Stomach smooth muscle (tissue), 2 donors: ENCODE results near the gene NES.

ENCODE experiments used
- H3K27ac ChIP-seq: one replicate; pipeline ENCODE4 v1.7.0; 2013; ENCODE audit warnings: mild to moderate bottlenecking, low read length, inconsistent platforms
- H3K27me3 ChIP-seq, 2 donors: one replicate each; pipeline ENCODE4 v1.7.0; 2013; ENCODE audit warnings: low read length in 2 of 2; ENCODE audit not compliant: insufficient read depth in 2 of 2, control insufficient read depth in 1 of 2
- H3K36me3 ChIP-seq, 2 donors: one replicate each; pipeline ENCODE4 v1.7.0; 2013; ENCODE audit warnings: low read length in 2 of 2; ENCODE audit not compliant: control insufficient read depth in 2 of 2, insufficient read depth in 2 of 2
- H3K4me1 ChIP-seq: one replicate; pipeline ENCODE4 v1.7.0; 2013; ENCODE audit warnings: low read length; ENCODE audit not compliant: control insufficient read depth, insufficient read depth
- H3K4me3 ChIP-seq, 2 donors: one replicate each; pipeline ENCODE4 v1.7.0; 2013; ENCODE audit warnings: low read length in 2 of 2
- H3K9ac ChIP-seq, 2 donors: one replicate each; pipeline ENCODE4 v1.7.0; 2013; ENCODE audit warnings: low read length in 2 of 2, mild to moderate bottlenecking in 1 of 2
- H3K9me3 ChIP-seq, 2 donors: one replicate each; pipeline ENCODE4 v1.7.0; 2013; ENCODE audit warnings: low read length in 2 of 2; ENCODE audit not compliant: control insufficient read depth in 2 of 2
- donor health status: healthy.
- donor health status: Pancreatic carcinoma.

Gene NES

DNA sequence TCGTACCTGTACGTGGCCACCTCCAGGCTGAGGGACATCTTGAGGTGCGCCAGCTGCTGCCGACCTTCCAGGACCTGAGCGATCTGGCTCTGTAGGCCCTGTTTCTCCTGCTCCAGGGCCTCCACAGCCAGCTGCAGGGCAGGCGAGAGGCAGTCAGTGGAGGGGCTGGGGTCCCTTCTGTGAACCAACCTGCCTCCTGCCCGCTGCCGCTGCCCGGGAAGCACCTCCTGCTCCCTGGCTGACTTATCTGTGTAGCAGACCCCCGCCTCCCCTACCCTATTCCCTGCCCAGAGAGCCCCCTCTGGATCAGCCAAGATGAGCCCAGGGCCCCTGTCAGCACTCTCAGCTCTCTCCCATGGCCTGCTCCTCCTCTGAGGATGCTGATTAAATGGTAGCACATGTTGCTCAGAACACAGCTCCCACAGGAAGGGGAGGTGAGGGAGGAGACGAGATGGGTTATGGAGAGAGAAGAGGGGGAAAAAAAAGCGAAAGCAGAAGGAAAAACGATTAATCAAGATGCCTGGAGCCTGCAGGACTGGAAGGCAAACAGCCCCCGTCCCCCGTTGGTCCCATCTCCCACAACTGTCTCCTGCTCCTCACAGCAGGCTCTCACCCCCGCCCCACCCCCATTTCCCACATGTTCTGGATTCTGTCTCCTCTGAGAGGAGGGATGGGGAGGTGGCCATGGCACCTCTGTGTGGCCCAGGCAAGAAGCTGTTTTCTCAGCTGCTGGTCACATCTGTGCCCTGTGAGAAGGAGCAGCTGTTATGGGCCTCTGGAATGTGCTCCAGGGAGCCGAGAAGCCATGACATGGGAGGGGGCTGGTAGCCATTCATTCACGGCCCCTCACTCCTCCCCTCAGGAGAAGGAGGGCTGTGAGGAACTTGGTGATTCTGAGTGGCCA, 1.7 kb downstream of the NES start:
- no peaks in the 10 kb centered on the region for H3K9me3 ChIP-seq
- H3K27me3 ChIP-seq: peaks cover 25 to 39% of the 10 kb centered on the region in 2 donors
- H3K4me3 ChIP-seq: peak overlapping the region; percentile 52 to 71
- H3K27ac ChIP-seq: peak overlapping the region; percentile 31
- H3K4me1 ChIP-seq: peaks cover 40% of the 10 kb centered on the region
- peak overlapping the region in 1 of 2 donors; percentile 43 for H3K9ac ChIP-seq
- H3K36me3 ChIP-seq: no peaks in the 10 kb centered on the region

DNA sequence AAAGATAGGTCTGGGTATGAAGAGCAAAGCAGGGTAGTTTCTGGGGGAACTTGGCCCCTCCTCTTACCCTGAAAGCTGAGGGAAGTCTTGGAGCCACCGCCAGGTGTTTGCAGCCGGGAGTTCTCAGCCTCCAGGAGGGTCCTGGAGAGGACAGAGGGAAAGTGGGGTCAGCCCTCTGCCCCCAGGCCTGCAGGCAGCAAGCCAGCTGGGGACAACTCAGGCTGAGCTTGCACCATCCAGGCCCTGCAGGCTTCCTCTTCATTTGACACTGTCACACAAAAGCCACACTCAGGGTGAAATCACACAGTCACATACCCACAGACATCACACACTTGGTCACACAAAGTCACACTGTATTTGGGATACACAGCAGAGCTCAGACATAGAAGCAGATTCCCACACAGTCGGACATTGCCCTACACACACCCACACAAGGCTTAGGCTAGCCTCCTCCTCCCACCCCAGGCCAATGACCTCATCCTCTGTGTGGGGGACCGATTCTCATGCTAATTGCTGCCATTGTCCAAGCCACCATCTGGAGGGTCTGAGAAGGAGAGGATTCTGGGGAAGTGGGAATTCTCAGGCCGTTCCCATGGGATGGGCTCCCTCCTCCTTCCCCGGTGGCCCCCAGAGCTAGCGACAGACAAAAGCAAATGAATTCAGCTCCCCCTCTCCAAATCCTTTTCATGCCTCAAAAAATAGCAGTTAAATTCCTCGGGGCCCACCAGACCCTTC, 3.7 kb downstream of the NES start:
- Histone ChIP-seq H3K36me3 (no peaks in the 10 kb centered on the region), H3K9me3 (no peaks in the 10 kb centered on the region), H3K9ac (no peak overlapping the region), H3K4me1 (peaks cover 48% of the 10 kb centered on the region), H3K4me3 (no peak overlapping the region), H3K27me3 (peaks cover 17 to 29% of the 10 kb centered on the region in 2 donors), H3K27ac (no peak overlapping the region)

DNA sequence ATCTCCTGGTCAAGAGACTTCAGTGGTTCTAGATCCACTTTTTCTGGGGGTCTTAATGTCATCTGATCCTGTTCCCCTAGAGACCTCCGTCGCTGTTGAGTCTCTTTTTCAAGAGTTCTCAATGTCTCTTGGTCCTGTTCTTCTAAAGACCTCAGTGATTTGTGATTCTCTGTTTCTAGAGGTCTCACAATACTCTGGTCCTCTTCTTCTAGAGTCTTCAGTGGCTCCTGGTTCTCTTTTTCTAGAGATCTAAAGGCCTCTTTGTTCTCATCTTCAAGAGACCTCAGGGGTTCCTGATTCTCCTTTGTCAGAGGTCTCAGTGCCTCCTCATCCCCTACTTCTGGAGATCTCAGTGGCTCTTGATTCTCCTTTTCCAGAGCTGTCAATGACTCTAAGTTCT, 5.4 kb downstream of the NES start:
- H3K4me1 ChIP-seq: peaks cover 46% of the 10 kb centered on the region
- no peak overlapping the region for H3K4me3 ChIP-seq
- H3K36me3 ChIP-seq: no peaks in the 10 kb centered on the region
- no peaks in the 10 kb centered on the region for H3K9me3 ChIP-seq
- H3K9ac ChIP-seq: no peak overlapping the region
- peaks cover 8 to 16% of the 10 kb centered on the region in 2 donors for H3K27me3 ChIP-seq
- H3K27ac ChIP-seq: no peak overlapping the region

DNA sequence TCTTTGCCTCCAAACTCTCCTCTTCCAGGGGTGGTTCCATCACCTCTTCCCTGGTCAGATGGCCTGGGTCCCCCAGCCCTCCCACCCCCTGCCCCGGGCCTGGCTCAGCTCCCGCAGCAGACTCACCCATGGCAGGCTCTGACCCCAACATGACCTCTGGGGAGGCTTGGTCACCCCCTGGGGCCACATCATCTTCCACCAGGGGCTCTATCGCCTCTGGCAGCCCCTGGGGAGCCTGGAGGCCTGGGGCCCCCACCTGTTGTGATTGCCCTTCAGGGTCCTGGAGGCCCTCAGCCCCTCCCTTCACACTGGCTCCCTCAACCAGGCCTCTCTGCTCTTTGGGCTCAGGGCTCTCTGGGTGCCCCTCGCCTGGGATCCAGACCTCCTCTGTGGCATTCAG, 6.4 kb downstream of the NES start:
- Histone ChIP-seq H3K4me3 (no peak overlapping the region), H3K36me3 (no peaks in the 10 kb centered on the region), H3K4me1 (peaks cover 39% of the 10 kb centered on the region), H3K27me3 (peaks cover 3 to 5% of the 10 kb centered on the region in 2 donors), H3K9ac (no peak overlapping the region), H3K27ac (no peak overlapping the region), H3K9me3 (no peaks in the 10 kb centered on the region)

DNA sequence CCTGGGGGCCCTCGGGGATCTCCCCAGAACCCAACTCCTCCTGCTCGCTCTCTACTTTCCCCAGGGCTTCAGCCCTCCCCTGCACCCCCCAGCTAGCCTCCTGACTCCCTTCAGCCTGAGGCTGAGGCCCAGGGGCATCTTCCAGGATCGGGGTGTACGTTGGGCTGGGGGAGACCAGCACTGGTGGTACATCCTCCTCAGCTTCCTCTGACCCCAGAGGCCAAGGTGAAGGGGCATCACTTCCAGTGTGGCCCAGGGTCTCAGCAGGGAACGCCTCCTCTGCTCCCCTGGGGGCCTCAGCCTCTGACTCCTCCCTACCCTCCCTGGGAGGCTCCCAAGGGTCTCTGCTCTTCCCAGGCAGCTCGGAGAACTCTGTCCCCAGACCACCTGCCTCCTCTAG, 6.8 kb downstream of the NES start:
- Histone ChIP-seq H3K9me3 (no peaks in the 10 kb centered on the region), H3K36me3 (no peaks in the 10 kb centered on the region), H3K4me1 (peaks cover 39% of the 10 kb centered on the region), H3K9ac (no peak overlapping the region), H3K4me3 (no peak overlapping the region), H3K27me3 (peaks cover 1% of the 10 kb centered on the region in 2 donors), H3K27ac (peak overlapping the region; percentile 31)

DNA sequence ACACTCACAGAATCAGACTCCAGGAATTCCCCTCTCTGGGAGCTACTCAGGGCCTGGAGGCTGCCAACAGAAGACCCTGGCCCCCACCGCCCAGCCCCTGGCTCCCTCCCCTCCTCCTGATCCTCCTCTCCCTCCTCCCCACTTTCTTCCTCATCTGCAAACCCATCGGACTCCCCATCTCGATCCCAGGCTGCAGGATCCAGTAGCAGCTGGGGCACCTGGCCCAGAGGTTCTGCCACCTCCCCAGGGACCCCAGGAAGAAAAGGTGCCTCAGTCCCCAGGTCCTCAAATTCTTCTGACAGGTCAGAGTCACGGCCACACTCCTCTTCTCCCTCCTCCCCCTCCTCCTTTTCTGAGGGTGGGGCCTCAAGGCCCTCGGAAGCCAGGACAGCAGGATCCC, 7.4 kb downstream of the NES start:
- Histone ChIP-seq H3K27ac (peak overlapping the region; percentile 31), H3K36me3 (no peaks in the 10 kb centered on the region), H3K4me1 (peaks cover 40% of the 10 kb centered on the region)

DNA sequence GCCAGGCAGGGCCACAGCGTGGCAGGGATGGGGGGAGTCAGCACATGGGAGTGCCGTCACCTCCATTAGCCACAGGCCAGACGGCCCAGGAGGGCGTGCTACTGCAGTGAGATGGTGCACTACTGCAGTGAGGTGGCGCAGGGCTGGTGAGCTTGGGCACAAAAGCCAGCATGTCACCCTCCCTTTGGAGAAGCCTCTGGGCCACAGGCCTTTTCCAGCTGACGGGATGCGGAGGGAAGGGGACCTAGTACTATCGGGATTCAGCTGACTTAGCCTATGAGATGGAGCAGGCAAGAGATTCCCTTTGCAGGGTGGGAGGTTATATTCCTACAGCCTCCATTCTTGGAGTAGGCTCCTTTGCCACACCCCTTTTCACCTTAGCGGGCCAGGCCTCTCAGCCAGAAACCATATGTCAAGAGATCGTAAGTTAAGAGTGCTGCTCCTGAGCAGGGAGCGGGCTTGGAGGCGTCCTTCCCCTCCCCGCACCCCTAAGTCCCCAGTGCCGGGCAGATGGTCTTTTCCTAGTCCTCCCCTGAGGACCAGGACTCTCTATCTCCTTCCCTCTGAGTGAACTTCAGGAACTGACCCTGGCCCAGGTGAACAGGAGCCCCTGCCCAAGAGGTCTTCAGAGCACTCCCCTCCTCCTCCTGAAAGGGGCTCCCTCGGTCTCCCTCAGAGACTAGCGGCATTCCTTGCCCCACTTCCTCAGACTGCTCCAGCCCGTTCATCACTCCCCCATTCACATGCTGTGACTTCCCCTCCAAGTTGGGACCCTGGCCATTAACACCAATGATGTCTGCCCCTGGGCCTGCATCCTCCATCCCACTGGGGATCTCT, 8.2 kb downstream of the NES start:
- Histone ChIP-seq H3K4me3 (no peak overlapping the region), H3K27me3 (no peaks in the 10 kb centered on the region), H3K9me3 (no peaks in the 10 kb centered on the region), H3K27ac (peak overlapping the region; percentile 31), H3K36me3 (no peaks in the 10 kb centered on the region), H3K9ac (no peak overlapping the region), H3K4me1 (peaks cover 42% of the 10 kb centered on the region)

More for the DNA sequence above, 7.4 kb downstream of the NES start:
- no peak overlapping the region for H3K9ac ChIP-seq
- H3K27me3 ChIP-seq: no peaks in the 10 kb centered on the region
- no peaks in the 10 kb centered on the region for H3K9me3 ChIP-seq
- no peak overlapping the region for H3K4me3 ChIP-seq

DNA sequence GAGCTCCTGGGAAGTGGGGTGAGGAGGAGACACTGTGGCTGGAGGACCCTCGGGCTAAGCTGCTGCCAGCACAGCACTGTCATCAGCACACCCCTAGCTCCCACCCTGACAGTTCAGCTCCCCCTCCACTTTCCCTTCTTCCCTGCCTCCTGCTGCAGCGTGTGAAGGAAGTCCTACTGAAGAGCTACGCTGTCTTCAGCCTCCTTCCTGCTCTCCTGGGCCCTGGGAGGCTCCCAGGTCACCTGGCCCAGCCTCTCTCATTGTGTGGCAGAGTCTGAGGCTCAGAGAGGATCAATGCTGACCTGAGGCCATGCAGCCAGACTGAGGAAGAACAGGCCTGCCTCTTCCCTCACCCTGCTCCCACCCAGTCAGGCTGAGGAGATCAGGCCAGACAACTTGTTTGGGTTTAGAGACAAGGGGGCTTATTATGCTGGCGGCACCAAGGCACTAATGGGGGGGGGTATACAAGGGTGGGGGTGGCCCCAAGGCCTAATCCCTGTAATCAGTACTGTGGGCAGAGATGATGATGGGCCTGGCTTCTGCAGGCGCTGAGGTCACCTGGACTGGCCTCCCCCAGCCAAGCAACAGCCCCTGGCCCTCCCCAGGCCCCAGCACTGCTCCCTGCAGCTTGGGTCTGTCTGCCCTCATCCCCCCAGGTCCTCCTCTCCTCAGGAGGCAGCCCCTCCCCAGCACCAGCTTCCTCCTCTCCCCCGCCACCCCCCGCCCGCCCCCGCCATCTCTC, 9.1 kb downstream of the NES start:
- H3K27me3 ChIP-seq: no peaks in the 10 kb centered on the region
- H3K4me1 ChIP-seq: peaks cover 47% of the 10 kb centered on the region

DNA sequence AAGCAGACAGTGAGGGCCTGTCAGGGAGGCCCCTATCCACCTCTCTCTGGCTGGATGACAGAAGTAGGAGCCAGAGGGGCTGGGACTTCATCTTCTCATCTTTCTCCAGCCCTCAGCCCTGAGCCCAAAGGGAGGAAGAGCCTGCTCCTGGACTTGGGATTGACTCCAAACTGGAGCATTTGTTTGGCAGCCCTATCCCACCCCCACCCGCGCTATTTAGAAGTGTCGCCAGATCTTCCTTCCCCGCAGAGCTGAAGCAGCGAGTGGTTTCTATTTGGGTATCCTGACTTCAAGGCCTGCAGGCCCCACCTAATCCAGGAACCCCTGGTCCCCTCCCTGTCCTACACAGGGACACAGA, 9.6 kb downstream of the NES start:
- Histone ChIP-seq H3K27me3 (no peaks in the 10 kb centered on the region), H3K27ac (peak overlapping the region; percentile 73), H3K4me1 (peaks cover 53% of the 10 kb centered on the region), H3K36me3 (no peaks in the 10 kb centered on the region), H3K4me3 (peak overlapping the region in 1 of 2 donors; percentile 15), H3K9ac (peak overlapping the region; percentile 47 to 51), H3K9me3 (no peaks in the 10 kb centered on the region)

More for the DNA sequence above, 9.1 kb downstream of the NES start:
- Histone ChIP-seq H3K9ac (peak overlapping the region; percentile 47 to 51), H3K4me3 (no peak overlapping the region), H3K27ac (peak overlapping the region; percentile 73), H3K36me3 (no peaks in the 10 kb centered on the region), H3K9me3 (no peaks in the 10 kb centered on the region)
